Measurements from ENCODE around the gene PI4KA. TPM values are rescaled to one million over a fixed set of nuclear protein-coding genes. Genes with fewer than 3 reads are reported as not detected.
A peak's percentile ranks its signal among the peaks of the same experiment; 100 is the strongest.

PI4KA gene
- total and polyA plus RNA-seq, 2 of the 13 experiments (the other 11 are each of a cell fraction or from before 2014, with no cell fraction given), result 27.4 to 56.4 TPM

GRCh38 chr22:20776624-20777405 is 81.8 kb downstream of the PI4KA start (continued):
- peak; percentile 68 for TF ChIP-seq ARID5B (CRISPR knock-in tag; IDR thresholded peaks at IDR 0.05)
- TF ChIP-seq HMG20B (CRISPR knock-in tag; conservative IDR thresholded peaks at IDR 0.05), result no peak
- TF ChIP-seq RBM22 (optimal IDR thresholded peaks at IDR 0.05; ENCODE audit: low read length), result peak; percentile 58
- TF ChIP-seq ZNF333 (CRISPR knock-in tag; IDR thresholded peaks at IDR 0.05; ENCODE audit: borderline replicate concordance), result 0 out of 2 replicates have a peak, but pooled peaks have one; percentile 27
- TF ChIP-seq TARDBP (CRISPR knock-in tag; IDR thresholded peaks at IDR 0.05), result 0 out of 2 replicates have a peak, but pooled peaks have one; percentile 55
- 0 out of 2 replicates have a peak, but pooled peaks have one; percentile 3 for TF ChIP-seq SNAI1 (CRISPR knock-in tag; IDR thresholded peaks at IDR 0.05; ENCODE audit: borderline replicate concordance)

- peak overlapping the region; percentile 90 for H3K27ac ChIP-seq (ENCODE audit: extremely low read length, insufficient read depth, low read length)
- FAIRE-seq (no peak), ATAC-seq (no peak), DNase-seq (ENCODE audit: low spot score) (no peak)
- peaks cover 6 to 19% of the 10 kb centered on the region in 2 experiments for H3K36me3 ChIP-seq (replicated peaks in 1 of 2; ENCODE audit: control insufficient read depth in 1 of 2, insufficient read depth in 2 of 2, low read length in 2 of 2)
- H3K27me3 ChIP-seq (ENCODE audit: control insufficient read depth in 1 of 2, insufficient read depth in 2 of 2, low read length in 2 of 2), result no peaks in the 10 kb centered on the region
- peaks cover 3% of the 10 kb centered on the region; the same call in 1 of the 2 replicates for H4K20me1 ChIP-seq (ENCODE audit: insufficient read depth, low read length)
- no TSS peak for BruUV-seq (replicated peaks)
- peaks cover 75% of the 10 kb centered on the region for H3K4me1 ChIP-seq (ENCODE audit: insufficient read depth, low read length)
- peak overlapping the region; percentile 80 for H3K4me2 ChIP-seq (ENCODE audit: low read depth, low read length)
- POLR2A ChIA-PET, result interaction anchor here (0.8 to 9.0 kb wide), 4 partner anchors 12 to 175 kb away, joined by 3 to 172 read pairs (median 4); no protein-coding TSS in a partner anchor
- peaks cover 55% of the 10 kb centered on the region for H3K79me2 ChIP-seq (ENCODE audit: insufficient read depth, low read length)
- H3K9ac ChIP-seq (ENCODE audit: insufficient read depth, low read depth, low read length), result peak overlapping the region; percentile 83
- no peaks in the 10 kb centered on the region for H3K9me3 ChIP-seq (ENCODE audit: low read length)
- intact Hi-C loops (cut with micrococcal nuclease; ENCODE audit: unreplicated experiment) (loop anchor here (5.0 to 10.0 kb wide), 2 partner anchors 82 to 179 kb away; partner anchors contain the start of genes PI4KA and SNAP29), in situ Hi-C loops (cut with HindIII; ENCODE audit: extremely low pct_ligation_motif_present, low pct_unique_long_range_greater_than_20kb) (no loop called here)
- WGBS (ENCODE audit: low lambda C conversion rate), result 33% methylated on average over 4 of the region's 4 CpGs
- H2AFZ ChIP-seq (ENCODE audit: low read length), result no peak overlapping the region
- H3K4me3 ChIP-seq (replicated peaks in 1 of 3; ENCODE audit: insufficient read depth in 1 of 3, low read depth in 2 of 3, low read length in 3 of 3), result peak overlapping the region; percentile 61 to 84 (median 70)
- CTCF ChIA-PET (ENCODE audit: low intra/inter-chr PET ratio, low total read pairs), result no interaction called here
- TF ChIP-seq KAT7 (CRISPR knock-in tag; IDR thresholded peaks at IDR 0.05; ENCODE audit: borderline replicate concordance), result 0 out of 2 replicates have a peak, but pooled peaks have one; percentile 2
- peak; percentile 82; the same call in 1 of the 2 replicates for TF ChIP-seq ZNF770 (CRISPR knock-in tag; IDR thresholded peaks at IDR 0.05)
- TF ChIP-seq RBFOX2 (IDR thresholded peaks at IDR 0.05; ENCODE audit: low read depth, low read length), result peak; percentile 49
- TF ChIP-seq ZNF180 (CRISPR knock-in tag; IDR thresholded peaks at IDR 0.05; ENCODE audit: borderline replicate concordance, low read depth), result no peak
Measured at GRCh38 chr22:20775342-20775895, 83.2 kb downstream of the PI4KA start.

All from HepG2 (cell line).